Measurements from ENCODE around the gene NPPA. TPM values are rescaled to one million over a fixed set of nuclear protein-coding genes. Genes with fewer than 3 reads are reported as not detected.

The NPPA gene
- total and polyA plus RNA-seq, 9 of the 15 experiments (the other 6 are each of a cell fraction or from before 2014, with no cell fraction given): not detected

DNA sequence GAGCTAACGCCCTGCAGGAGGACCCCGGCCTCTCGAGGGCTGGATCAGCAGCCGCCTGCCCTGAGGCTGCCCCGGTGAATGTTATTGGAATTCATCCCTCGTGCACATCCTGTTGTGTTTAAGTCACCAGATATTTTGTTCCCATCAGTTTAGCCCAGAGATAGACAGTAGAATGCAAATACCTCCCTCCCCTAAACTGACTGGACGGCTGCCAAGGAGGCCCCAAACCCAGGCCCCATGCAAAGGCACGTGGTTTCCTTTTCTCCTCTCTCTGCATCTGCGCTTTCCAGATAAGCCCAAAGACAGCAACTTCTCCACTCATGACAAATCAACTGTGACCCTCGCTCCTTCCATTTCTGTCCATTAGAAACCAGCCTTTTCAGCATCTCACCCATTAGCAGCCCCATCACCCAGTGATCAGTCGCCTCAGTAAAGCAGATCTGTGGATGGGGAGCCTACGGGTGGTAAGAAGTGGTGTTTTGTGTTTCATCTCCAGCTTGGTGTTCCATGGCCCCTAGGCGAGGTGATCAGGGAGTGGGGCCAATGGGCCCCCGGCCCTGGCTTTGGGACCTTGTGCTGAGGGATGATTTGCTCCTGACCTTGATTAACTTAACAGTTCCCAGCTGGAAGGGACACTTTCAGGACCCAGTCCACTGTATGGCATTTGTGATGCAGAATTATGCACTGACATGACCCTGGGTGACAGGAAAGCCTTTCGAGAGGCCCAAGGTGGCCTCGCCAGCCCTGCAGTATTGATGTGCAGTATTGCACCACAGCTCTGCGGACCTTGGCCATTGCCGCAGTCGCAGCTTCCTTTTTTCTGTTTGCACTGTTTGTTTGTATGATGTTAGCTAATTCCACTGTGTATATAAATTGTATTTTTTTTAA is 5.2 kb downstream of the NPPA start (continued):
- TF ChIP-seq SMAD4 (CRISPR knock-in tag; conservative IDR thresholded peaks at IDR 0.05) (peak; percentile 83), ZNF133 (CRISPR knock-in tag; IDR thresholded peaks at IDR 0.05) (no peak), ESRRB (CRISPR knock-in tag; IDR thresholded peaks at IDR 0.05; ENCODE audit: borderline replicate concordance) (0 out of 2 replicates have a peak, but pooled peaks have one; percentile 33), FUS (optimal IDR thresholded peaks at IDR 0.05; ENCODE audit: low read depth, low read length) (no peak), ARHGAP35 (IDR thresholded peaks at IDR 0.05; ENCODE audit: partially characterized antibody) (no peak), BCOR (IDR thresholded peaks at IDR 0.05) (peak; percentile 55; the same call in 1 of the 2 replicates), MYNN (IDR thresholded peaks at IDR 0.05) (peak; percentile 61; the same call in 1 of the 2 replicates), MYNN (CRISPR knock-in tag; IDR thresholded peaks at IDR 0.05) (no peak), SAP30 (IDR thresholded peaks at IDR 0.05; ENCODE audit: borderline replicate concordance, insufficient read depth, low read depth, low read length, poor library complexity, severe bottlenecking) (no peak), PRMT5 (CRISPR knock-in tag; IDR thresholded peaks at IDR 0.05) (no peak), POLR2A (conservative IDR thresholded peaks at IDR 0.05) (peak; percentile 22; the same call in 1 of the 2 replicates), NFRKB (IDR thresholded peaks at IDR 0.05; ENCODE audit: low read depth) (no peak), FOXA3 (CRISPR knock-in tag; conservative IDR thresholded peaks at IDR 0.05 in 1 of 2, IDR thresholded peaks at IDR 0.05 in 1 of 2) (peak; percentile 23 to 24; a peak in 1 of 4 replicates), LEF1 (IDR thresholded peaks at IDR 0.05) (peak; percentile 97), SMARCA5 (IDR thresholded peaks at IDR 0.05) (no peak), HDAC2 (IDR thresholded peaks at IDR 0.05) (peak; percentile 98), MYBL2 (IDR thresholded peaks at IDR 0.05; ENCODE audit: low read depth) (no peak), MYBL2 (CRISPR knock-in tag; IDR thresholded peaks at IDR 0.05; ENCODE audit: borderline replicate concordance) (no peak), MTF1 (CRISPR knock-in tag; IDR thresholded peaks at IDR 0.05; ENCODE audit: borderline replicate concordance) (no peak), POLR2G (IDR thresholded peaks at IDR 0.05; ENCODE audit: low read depth, low read length) (no peak)
- TF ChIP-seq, protein P1, sequence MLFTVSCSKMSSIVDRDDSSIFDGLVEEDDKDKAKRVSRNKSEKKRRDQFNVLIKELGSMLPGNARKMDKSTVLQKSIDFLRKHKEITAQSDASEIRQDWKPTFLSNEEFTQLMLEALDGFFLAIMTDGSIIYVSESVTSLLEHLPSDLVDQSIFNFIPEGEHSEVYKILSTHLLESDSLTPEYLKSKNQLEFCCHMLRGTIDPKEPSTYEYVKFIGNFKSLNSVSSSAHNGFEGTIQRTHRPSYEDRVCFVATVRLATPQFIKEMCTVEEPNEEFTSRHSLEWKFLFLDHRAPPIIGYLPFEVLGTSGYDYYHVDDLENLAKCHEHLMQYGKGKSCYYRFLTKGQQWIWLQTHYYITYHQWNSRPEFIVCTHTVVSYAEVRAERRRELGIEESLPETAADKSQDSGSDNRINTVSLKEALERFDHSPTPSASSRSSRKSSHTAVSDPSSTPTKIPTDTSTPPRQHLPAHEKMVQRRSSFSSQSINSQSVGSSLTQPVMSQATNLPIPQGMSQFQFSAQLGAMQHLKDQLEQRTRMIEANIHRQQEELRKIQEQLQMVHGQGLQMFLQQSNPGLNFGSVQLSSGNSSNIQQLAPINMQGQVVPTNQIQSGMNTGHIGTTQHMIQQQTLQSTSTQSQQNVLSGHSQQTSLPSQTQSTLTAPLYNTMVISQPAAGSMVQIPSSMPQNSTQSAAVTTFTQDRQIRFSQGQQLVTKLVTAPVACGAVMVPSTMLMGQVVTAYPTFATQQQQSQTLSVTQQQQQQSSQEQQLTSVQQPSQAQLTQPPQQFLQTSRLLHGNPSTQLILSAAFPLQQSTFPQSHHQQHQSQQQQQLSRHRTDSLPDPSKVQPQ (CRISPR knock-in tag; IDR thresholded peaks at IDR 0.05; ENCODE audit: borderline replicate concordance): no peak
- TF ChIP-seq, protein P2, sequence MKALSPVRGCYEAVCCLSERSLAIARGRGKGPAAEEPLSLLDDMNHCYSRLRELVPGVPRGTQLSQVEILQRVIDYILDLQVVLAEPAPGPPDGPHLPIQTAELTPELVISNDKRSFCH (CRISPR knock-in tag; IDR thresholded peaks at IDR 0.05): no peak
- TF ChIP-seq, protein P2 (tag; IDR thresholded peaks at IDR 0.05): peak; percentile 83
- TF ChIP-seq, protein P3, sequence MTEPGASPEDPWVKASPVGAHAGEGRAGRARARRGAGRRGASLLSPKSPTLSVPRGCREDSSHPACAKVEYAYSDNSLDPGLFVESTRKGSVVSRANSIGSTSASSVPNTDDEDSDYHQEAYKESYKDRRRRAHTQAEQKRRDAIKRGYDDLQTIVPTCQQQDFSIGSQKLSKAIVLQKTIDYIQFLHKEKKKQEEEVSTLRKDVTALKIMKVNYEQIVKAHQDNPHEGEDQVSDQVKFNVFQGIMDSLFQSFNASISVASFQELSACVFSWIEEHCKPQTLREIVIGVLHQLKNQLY (CRISPR knock-in tag; conservative IDR thresholded peaks at IDR 0.05): peak in 1 of 2 experiments; percentile 24; a peak in 1 of 4 replicates
- TF ChIP-seq, protein P4, sequence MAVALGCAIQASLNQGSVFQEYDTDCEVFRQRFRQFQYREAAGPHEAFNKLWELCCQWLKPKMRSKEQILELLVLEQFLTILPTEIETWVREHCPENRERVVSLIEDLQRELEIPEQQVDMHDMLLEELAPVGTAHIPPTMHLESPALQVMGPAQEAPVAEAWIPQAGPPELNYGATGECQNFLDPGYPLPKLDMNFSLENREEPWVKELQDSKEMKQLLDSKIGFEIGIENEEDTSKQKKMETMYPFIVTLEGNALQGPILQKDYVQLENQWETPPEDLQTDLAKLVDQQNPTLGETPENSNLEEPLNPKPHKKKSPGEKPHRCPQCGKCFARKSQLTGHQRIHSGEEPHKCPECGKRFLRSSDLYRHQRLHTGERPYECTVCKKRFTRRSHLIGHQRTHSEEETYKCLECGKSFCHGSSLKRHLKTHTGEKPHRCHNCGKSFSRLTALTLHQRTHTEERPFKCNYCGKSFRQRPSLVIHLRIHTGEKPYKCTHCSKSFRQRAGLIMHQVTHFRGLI (CRISPR knock-in tag; IDR thresholded peaks at IDR 0.05): no peak

Data from K562 (cell line).